MCF 10A (cell line): Measurements from ENCODE around the gene ZIC5. TPM values are rescaled to one million over a fixed set of nuclear protein-coding genes. Genes with fewer than 3 reads are reported as not detected.

Source experiments
- Bru-seq: library from RNA; stranded (reverse); fragments of 400-500 nt; gene quantifications from one replicate; lab custom pipeline; 2021; lab: Mats Ljungman, UMichigan
- BruChase-seq, 2 experiments: library from RNA; stranded (reverse); fragments of 400-500 nt; gene quantifications; one replicate each; lab custom pipeline; 2021; lab: Mats Ljungman, UMichigan
- BruUV-seq: library from RNA; stranded (reverse); fragments of 400-500 nt; replicated peaks from 2 replicates; lab custom pipeline; 2021; lab: Mats Ljungman, UMichigan
- CTCF ChIA-PET: fragments of 300-600 bp; sonication (Branson Sonifier 250); formaldehyde crosslinking; extraction: SDS; loops from one replicate; lab custom pipeline; 2021; ENCODE audit warnings: antibody characterized with exemption, inconsistent platforms; lab: Yijun Ruan, JAX
- POLR2A ChIA-PET: fragments of 300-600, 350-650 bp; sonication (Branson Sonifier 250); formaldehyde crosslinking; extraction: SDS; loops from one replicate; lab custom pipeline; 2020; ENCODE audit warnings: antibody characterized with exemption, inconsistent platforms; lab: Yijun Ruan, JAX
- DNase-seq: peaks from one replicate; pipeline ENCODE4 v3.0.0-alpha.2; 2018; ENCODE audit not compliant: unreplicated experiment
- H3K27ac Mint-ChIP-seq: one replicate; pipeline ENCODE4 v1.8.0; 2022; ENCODE audit warnings: mild to moderate bottlenecking, low read depth, mixed read lengths; ENCODE audit not compliant: unreplicated experiment
- H3K27me3 Mint-ChIP-seq: one replicate; pipeline ENCODE4 v1.8.0; 2022; ENCODE audit warnings: mixed read lengths; ENCODE audit not compliant: insufficient read depth, unreplicated experiment
- H3K36me3 Mint-ChIP-seq: one replicate; pipeline ENCODE4 v1.8.0; 2022; ENCODE audit warnings: mild to moderate bottlenecking, moderate library complexity, mixed read lengths; ENCODE audit not compliant: insufficient read depth, unreplicated experiment
- H3K4me1 Mint-ChIP-seq: one replicate; pipeline ENCODE4 v1.8.0; 2022; ENCODE audit warnings: mixed read lengths; ENCODE audit not compliant: insufficient read depth, unreplicated experiment
- H3K4me3 Mint-ChIP-seq: one replicate; pipeline ENCODE4 v1.8.0; 2022; ENCODE audit warnings: mild to moderate bottlenecking, moderate library complexity, mixed read lengths; ENCODE audit not compliant: unreplicated experiment
- H3K9me3 Mint-ChIP-seq: one replicate; pipeline ENCODE4 v1.8.0; 2022; ENCODE audit warnings: mixed read lengths; ENCODE audit not compliant: unreplicated experiment
- CTCF ChIP-seq: fragments of 200-600 bp; IDR thresholded peaks from one replicate; pipeline ENCODE4 v1.8.0; 2022; ENCODE audit warnings: antibody characterized with exemption, mild to moderate bottlenecking; ENCODE audit not compliant: unreplicated experiment
- intact Hi-C: fragments of 100-400 bp; cut with micrococcal nuclease; formaldehyde crosslinking; loops from 2 replicates; pipeline ENCODE4 v1.14.1; 2022
- long read RNA-seq: library from polyadenylated mRNA; stranded (forward); transcript quantifications from one replicate; pipeline ENCODE4 v2.0.0, GENCODE V29; 2022
- total RNA-seq: library from RNA; stranded (reverse); gene quantifications from 2 replicates; pipeline ENCODE4 v1.2.3, GENCODE V29; 2022

ZIC5 gene
- total RNA-seq, result not detected in 2 replicates
- not detected for Bru-seq, nascent RNA
- BruChase-seq, experiment 1, labeled RNA remaining after a 6-hour chase, result percentile 12 among the genes with signal in this experiment
- percentile 15 among the genes with signal in this experiment for BruChase-seq, experiment 2, labeled RNA remaining after a 2-hour chase
- long read RNA-seq, result 0 reads

GRCh38 chr13:99971576-99972189 is at the start of gene ZIC5:
Gene ZIC5 (minus strand): TSS chr13:99971767. CDS start chr13:99971603, 164 bp downstream.
- peaks cover 21% of the 10 kb centered on the region for H3K27me3 Mint-ChIP-seq
- no peak for TF ChIP-seq CTCF
- DNase-seq, result no peak
- H3K4me3 Mint-ChIP-seq, result no peak within 1 kb of the TSS
- H3K9me3 Mint-ChIP-seq, result no peaks in the 10 kb centered on the region
- H3K36me3 Mint-ChIP-seq, result no peaks in the 10 kb centered on the region
- H3K4me1 Mint-ChIP-seq, result no peaks in the 10 kb centered on the region
- CTCF ChIA-PET, result no interaction called here
- H3K27ac Mint-ChIP-seq, result no peak within 1 kb of the TSS
- no TSS peak for BruUV-seq
- POLR2A ChIA-PET, result no interaction called here
- intact Hi-C loops, result no loop called here

DNA sequence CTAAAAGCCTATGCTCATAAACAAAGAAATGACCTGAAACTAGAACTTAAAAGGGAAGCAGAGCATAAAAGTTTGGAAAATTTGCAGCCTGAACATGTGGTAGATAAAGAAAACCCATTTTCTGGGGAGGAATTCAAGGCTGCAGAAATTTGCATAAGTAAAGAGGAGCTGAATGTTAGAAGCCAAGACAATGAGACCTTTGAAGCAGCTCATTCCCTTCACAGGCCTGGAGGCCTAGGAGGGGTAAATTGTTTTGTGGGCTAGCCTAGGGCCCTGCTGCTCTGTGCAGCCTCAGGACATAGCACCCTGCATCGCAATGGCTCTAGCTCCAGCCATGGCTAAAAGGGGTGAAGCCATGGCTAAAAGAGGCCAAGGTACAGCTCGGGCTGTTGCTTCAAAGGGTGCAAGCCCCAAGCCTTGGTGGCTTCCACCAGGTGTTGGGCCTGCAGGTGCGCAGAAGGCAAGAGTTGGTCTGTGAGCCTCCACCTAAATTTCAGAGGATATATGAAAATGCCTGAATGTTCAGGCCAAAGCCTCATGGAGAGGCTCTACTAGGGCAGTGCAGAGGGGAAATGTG is 48.3 kb upstream of the ZIC5 start:
- Mint-ChIP-seq H3K27me3 (no peaks in the 10 kb centered on the region), H3K27ac (no peak overlapping the region), H3K4me3 (no peak overlapping the region), H3K9me3 (no peaks in the 10 kb centered on the region), H3K4me1 (peaks cover under 1% of the 10 kb centered on the region), H3K36me3 (no peaks in the 10 kb centered on the region)
- TF ChIP-seq CTCF, result no peak
- ChIA-PET POLR2A (interaction anchor here (0.6 kb wide), 2 partner anchors 21 to 46 kb away, joined by 3 read pairs; no protein-coding TSS in a partner anchor), CTCF (interaction anchor here (0.6 to 1.1 kb wide), 2 partner anchors 103 to 213 kb away, joined by 3 read pairs; no protein-coding TSS in a partner anchor)
- no peak for DNase-seq
- intact Hi-C loops, result no loop called here
- BruUV-seq, result no TSS peak

DNA sequence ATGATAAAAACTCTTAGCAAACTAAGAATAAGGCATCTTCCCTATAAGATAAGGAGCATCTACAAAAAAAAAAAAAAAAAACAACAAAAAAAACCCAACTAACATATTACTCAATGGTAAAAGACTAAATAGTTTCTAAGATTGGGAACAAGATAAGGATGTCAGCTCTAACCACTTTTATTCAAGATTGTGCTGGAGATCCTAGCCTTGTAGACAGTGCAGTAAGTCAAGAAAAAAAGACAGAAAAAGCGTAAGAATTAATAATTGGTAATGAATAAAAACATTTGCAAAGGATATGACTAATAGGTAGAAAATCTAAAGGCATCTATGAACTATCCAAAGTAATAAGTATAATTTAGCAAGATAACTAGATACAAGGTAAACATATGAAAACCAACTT is 43.1 kb upstream of the ZIC5 start:
- H3K36me3 Mint-ChIP-seq, result no peaks in the 10 kb centered on the region
- H3K4me3 Mint-ChIP-seq, result no peak overlapping the region
- no peaks in the 10 kb centered on the region for H3K27me3 Mint-ChIP-seq
- no TSS peak for BruUV-seq
- no peak for DNase-seq
- H3K27ac Mint-ChIP-seq, result no peak overlapping the region
- ChIA-PET CTCF (interaction anchor here (0.6 kb wide), 2 partner anchors 184 to 897 kb away, joined by 3 to 4 read pairs; no protein-coding TSS in a partner anchor), POLR2A (interaction anchor here (0.6 to 1.0 kb wide), 2 partner anchors 20 to 54 kb away, joined by 3 read pairs; no protein-coding TSS in a partner anchor)
- TF ChIP-seq CTCF, result no peak
- H3K9me3 Mint-ChIP-seq, result no peaks in the 10 kb centered on the region
- H3K4me1 Mint-ChIP-seq, result peaks cover 9% of the 10 kb centered on the region
- intact Hi-C loops, result no loop called here

- no peaks in the 10 kb centered on the region for H3K36me3 Mint-ChIP-seq
- H3K27ac Mint-ChIP-seq, result no peak overlapping the region
- CTCF ChIA-PET, result interaction anchor here (0.6 kb wide), 1 partner anchor 1574 kb away, joined by 3 read pairs; no protein-coding TSS in a partner anchor
- peaks cover 2% of the 10 kb centered on the region for H3K4me1 Mint-ChIP-seq
- no TSS peak for BruUV-seq
- no peaks in the 10 kb centered on the region for H3K9me3 Mint-ChIP-seq
- intact Hi-C loops, result no loop called here
- TF ChIP-seq CTCF, result no peak
- POLR2A ChIA-PET, result no interaction called here
- no peak overlapping the region for H3K4me3 Mint-ChIP-seq
- peaks cover 37% of the 10 kb centered on the region for H3K27me3 Mint-ChIP-seq
- no peak for DNase-seq
These were observed 26.7 kb upstream of the ZIC5 start for GRCh38 chr13:99998261-99998660.
